ENCODE data around the gene ITSN2. TPM values are rescaled to one million over a fixed set of nuclear protein-coding genes. Genes with fewer than 3 reads are reported as not detected.
A peak's percentile ranks its signal among the peaks of the same experiment; 100 is the strongest.
"Not testable (repeated sequence)": the region's sequence is repeated elsewhere in the genome, so short reads cannot be mapped to it uniquely, and the experiment has no call there.

ITSN2 gene
- total and polyA plus RNA-seq, 8 donors, result 28.7 to 85.6 (median 38.7) TPM

DNA sequence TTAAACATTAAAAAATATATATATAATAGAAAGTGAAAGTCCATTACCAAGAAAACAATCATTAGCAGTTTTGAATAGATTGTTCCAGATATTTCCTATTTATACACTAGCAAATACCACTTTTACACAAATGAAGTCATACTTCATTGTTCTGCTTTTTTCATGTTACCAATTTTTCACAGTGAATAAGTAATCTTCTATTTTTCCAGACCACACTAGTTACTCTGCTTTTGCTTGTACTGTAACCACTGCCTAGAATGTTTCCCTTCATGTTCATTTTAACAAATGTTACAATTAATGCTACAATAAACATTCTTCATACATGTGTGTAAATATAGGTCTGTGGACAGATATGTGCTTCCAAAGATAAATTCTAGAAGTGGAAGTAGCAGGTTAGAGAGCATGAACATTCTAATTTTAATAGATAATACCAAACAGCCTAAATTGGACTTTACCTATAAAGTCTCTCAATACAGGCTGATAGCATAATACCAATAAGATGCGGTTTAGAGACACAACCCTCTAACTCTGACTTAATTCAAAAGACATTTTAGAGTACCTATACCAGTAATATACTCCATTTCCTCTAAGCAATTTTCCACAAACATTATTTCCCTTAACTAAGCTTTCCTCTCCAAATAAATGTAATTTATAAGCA, 17.0 kb downstream of the ITSN2 start:
- Histone ChIP-seq H3K4me3 (no peak overlapping the region), H3K36me3 (no peaks in the 10 kb centered on the region), H3K27ac (peak overlapping the region in 1 of 2 donors; percentile 39), H3K9me3 (no peaks in the 10 kb centered on the region), H3K27me3 (no peaks in the 10 kb centered on the region), H3K4me1 (peaks cover 17 to 55% of the 10 kb centered on the region in 2 donors)
- TF ChIP-seq, protein P1, sequence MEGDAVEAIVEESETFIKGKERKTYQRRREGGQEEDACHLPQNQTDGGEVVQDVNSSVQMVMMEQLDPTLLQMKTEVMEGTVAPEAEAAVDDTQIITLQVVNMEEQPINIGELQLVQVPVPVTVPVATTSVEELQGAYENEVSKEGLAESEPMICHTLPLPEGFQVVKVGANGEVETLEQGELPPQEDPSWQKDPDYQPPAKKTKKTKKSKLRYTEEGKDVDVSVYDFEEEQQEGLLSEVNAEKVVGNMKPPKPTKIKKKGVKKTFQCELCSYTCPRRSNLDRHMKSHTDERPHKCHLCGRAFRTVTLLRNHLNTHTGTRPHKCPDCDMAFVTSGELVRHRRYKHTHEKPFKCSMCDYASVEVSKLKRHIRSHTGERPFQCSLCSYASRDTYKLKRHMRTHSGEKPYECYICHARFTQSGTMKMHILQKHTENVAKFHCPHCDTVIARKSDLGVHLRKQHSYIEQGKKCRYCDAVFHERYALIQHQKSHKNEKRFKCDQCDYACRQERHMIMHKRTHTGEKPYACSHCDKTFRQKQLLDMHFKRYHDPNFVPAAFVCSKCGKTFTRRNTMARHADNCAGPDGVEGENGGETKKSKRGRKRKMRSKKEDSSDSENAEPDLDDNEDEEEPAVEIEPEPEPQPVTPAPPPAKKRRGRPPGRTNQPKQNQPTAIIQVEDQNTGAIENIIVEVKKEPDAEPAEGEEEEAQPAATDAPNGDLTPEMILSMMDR (IDR thresholded peaks at IDR 0.05), result no peak
- DNase-seq (no peak), ATAC-seq (no peak)
- intact Hi-C loops (cut with DNase I), result no loop called here

DNA sequence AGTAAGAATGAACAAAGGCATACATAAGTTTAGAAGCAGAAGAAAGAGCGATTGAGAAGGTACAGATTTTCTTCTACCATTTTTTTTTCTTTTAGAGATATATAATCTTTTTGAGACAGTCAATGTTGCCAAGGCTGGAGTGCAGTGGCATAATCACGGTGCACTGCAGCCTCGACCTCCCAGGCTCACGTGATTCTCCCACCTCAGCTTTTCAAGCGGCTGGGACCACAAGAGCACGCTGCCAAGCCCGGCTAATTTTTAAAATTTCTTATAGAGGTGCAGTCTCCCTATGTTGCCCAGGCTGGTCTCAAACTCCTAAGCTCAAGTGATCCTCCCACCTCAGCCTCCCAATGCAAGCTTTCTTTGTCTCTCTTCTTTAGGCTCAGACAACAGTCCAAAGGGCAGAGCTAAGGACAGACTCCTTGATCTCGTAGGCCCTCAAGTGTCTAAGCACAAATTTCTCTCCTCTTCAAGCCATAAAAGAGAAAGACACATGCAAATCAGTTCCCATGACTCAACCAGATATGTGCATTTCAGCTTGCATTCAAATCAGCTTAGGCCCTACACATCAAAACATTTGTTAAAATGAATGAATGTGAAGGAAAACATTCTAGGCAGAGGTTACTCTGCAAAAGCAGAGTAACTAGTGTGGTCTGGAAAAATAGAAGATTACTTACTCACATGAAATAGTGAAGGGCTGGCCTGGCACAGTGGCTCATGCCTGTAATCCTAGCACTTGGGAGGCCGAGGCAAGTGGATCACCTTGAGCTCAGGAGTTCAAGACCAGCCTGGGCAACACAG, 18.0 kb downstream of the ITSN2 start:
- H3K4me1 ChIP-seq, result peaks cover 17 to 66% of the 10 kb centered on the region in 2 donors
- TF ChIP-seq, protein P1 (IDR thresholded peaks at IDR 0.05), result no peak
- intact Hi-C loops (cut with DNase I), result no loop called here
- H3K27me3 ChIP-seq, result no peaks in the 10 kb centered on the region
- H3K36me3 ChIP-seq, result no peaks in the 10 kb centered on the region
- H3K27ac ChIP-seq, result peak overlapping the region in 1 of 2 donors; percentile 39
- DNase-seq (no peak), ATAC-seq (peak; percentile 8)
- no peaks in the 10 kb centered on the region for H3K9me3 ChIP-seq
- no peak overlapping the region for H3K4me3 ChIP-seq

DNA sequence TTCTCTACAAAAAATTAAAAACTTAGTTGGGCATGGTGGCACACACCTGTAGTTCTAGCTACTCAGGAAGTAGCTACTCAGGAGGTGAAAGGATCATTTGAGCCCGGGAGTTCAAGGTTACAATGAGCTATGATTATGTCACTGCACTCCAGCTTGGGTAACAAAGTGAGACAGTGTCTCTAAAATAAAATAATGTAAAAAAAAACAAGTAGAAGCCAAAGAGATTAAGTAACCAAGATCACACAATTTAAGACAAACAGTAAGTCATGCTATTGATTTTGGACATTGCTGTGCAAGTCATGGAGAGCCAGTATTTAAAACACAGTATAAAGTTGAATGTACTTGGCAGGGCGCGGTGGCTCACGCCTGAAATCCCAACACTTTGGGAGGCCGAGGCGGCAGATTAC, 20.5 kb downstream of the ITSN2 start:
- TF ChIP-seq, protein P1 (IDR thresholded peaks at IDR 0.05), result no peak
- Histone ChIP-seq H3K36me3 (no peaks in the 10 kb centered on the region), H3K4me3 (no peak overlapping the region), H3K27ac (peak overlapping the region; percentile 62 to 65), H3K9me3 (no peaks in the 10 kb centered on the region), H3K27me3 (no peaks in the 10 kb centered on the region), H3K4me1 (peaks cover 17 to 86% of the 10 kb centered on the region in 2 donors)
- peak; percentile 8 for ATAC-seq
- intact Hi-C loops (cut with DNase I), result no loop called here
- no peak for DNase-seq

DNA sequence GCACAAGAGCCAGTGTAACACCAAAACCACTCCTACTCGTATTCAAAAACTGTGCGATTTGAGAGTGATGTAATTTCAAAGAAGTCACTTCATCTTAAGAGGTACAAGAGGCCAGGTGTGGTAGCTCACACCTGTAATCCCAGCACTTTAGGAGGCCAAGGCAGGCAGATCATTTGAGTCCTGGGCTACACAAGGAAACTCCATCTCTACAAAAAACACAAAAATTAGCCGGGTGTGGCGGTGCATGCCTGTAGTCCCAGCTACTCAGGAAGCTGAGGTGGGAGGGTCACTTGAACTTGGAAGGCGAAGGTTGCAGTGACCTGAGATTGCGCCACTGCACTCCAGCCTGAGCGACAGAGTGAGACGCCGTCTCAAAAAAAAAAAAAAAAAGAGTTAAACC, 21.2 kb downstream of the ITSN2 start:
- H3K9me3 ChIP-seq; intact Hi-C loops (cut with DNase I); H3K36me3 ChIP-seq; H3K4me3 ChIP-seq; H3K27me3 ChIP-seq: not testable (repeated sequence)
- ATAC-seq, result peak; percentile 83
- peak in 2 of 4 donors; percentile 51 to 79 for DNase-seq
- peak overlapping the region; percentile 62 to 65 for H3K27ac ChIP-seq
- peaks cover 17 to 83% of the 10 kb centered on the region in 2 donors for H3K4me1 ChIP-seq

DNA sequence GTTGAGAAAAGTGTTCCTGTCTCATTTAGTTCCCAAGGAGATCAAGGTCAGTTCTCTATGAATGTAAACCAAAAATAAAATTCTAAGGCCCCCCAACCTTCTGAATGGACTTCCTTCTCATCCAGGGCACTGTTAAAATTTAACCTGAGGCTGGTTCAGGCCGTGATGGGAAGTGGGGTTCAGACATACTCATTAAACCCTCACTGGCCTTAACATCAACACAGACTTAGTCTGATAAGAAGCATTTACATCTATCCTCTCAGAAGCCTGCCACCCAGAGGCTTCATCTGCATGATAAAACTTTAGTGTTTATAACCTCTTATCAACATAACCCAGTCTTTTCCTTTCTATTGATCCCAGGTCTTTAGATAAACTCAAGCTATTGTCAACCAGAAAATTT, 22.4 kb downstream of the ITSN2 start:
- Histone ChIP-seq H3K9me3 (no peaks in the 10 kb centered on the region), H3K27me3 (no peaks in the 10 kb centered on the region), H3K4me3 (no peak overlapping the region), H3K4me1 (peaks cover 10 to 85% of the 10 kb centered on the region in 2 donors), H3K27ac (peak overlapping the region in 1 of 2 donors; percentile 9), H3K36me3 (no peaks in the 10 kb centered on the region)
- no peak for ATAC-seq
- intact Hi-C loops (cut with DNase I), result no loop called here
- no peak for DNase-seq
- TF ChIP-seq, protein P1 (IDR thresholded peaks at IDR 0.05), result no peak
